SK-N-MC (cell line): ENCODE data around the gene PRSS50.

Experiments
- DNase-seq: peaks from one replicate; pipeline ENCODE4 v3.0.0-alpha.2; 2011; ENCODE audit warnings: low read depth, low spot score
- H3K27ac ChIP-seq: fragments of 200-600 bp; sonication (generic); 2 replicates; pipeline ENCODE4 v1.5.1; 2016; ENCODE audit warnings: mixed run types
- H3K36me3 ChIP-seq: fragments of 200-600 bp; sonication (generic); 2 replicates; pipeline ENCODE4 v1.6.1; 2017; ENCODE audit warnings: antibody characterized with exemption, low read length, mixed read lengths; ENCODE audit not compliant: insufficient read depth
- H3K4me3 ChIP-seq: fragments of 200-600 bp; sonication (generic); 2 replicates; pipeline ENCODE4 v1.5.1; 2016
- H3K9ac ChIP-seq: fragments of 200-600 bp; sonication (generic); 2 replicates; pipeline ENCODE4 v1.8.0; 2017; ENCODE audit warnings: mixed run types, mixed read lengths; ENCODE audit not compliant: insufficient read length
- H3K9me3 ChIP-seq: fragments of 200-600 bp; sonication (generic); 2 replicates; pipeline ENCODE4 v1.6.1; 2017; ENCODE audit warnings: low read depth, mild to moderate bottlenecking, antibody characterized with exemption, low read length, moderate library complexity, mixed read lengths
- EZH2 ChIP-seq: fragments of 200-600 bp; sonication (generic); IDR thresholded peaks from one replicate; pipeline ENCODE4 v1.6.1; 2017; ENCODE audit warnings: antibody characterized with exemption
- FOXP2 ChIP-seq: optimal IDR thresholded peaks from 2 replicates; pipeline ENCODE3; 2011; ENCODE audit warnings: mild to moderate bottlenecking, moderate library complexity; ENCODE audit not compliant: insufficient read depth; ENCODE audit errors: extremely low read length, control extremely low read depth
- POLR2AphosphoS5 ChIP-seq: IDR thresholded peaks from 2 replicates; pipeline ENCODE4 v1.6.1; 2012; ENCODE audit warnings: mild to moderate bottlenecking, low read depth, low read length, borderline replicate concordance

Gene PRSS50

GRCh38 chr3:46719044-46719565 lies 1.4 kb upstream of the PRSS50 start:
- no peak for DNase-seq
- Histone ChIP-seq H3K27ac (no peak overlapping the region), H3K4me3 (no peak overlapping the region), H3K9me3 (no peaks in the 10 kb centered on the region), H3K36me3 (no peaks in the 10 kb centered on the region), H3K9ac (no peak overlapping the region)
- TF ChIP-seq FOXP2: no peak
- no peak for TF ChIP-seq POLR2AphosphoS5
- no peak for TF ChIP-seq EZH2

- Histone ChIP-seq H3K4me3 (no peak overlapping the region), H3K27ac (no peak overlapping the region), H3K9ac (no peak overlapping the region), H3K36me3 (no peaks in the 10 kb centered on the region), H3K9me3 (no peaks in the 10 kb centered on the region)
- no peak for DNase-seq
- TF ChIP-seq EZH2 (no peak), POLR2AphosphoS5 (no peak), FOXP2 (no peak)
Measured at GRCh38 chr3:46716461-46717441, 918 bp downstream of the PRSS50 start.

GRCh38 chr3:46715507-46716175 lies 2.0 kb downstream of the PRSS50 start:
- H3K36me3 ChIP-seq: no peaks in the 10 kb centered on the region
- H3K27ac ChIP-seq: no peak overlapping the region
- H3K4me3 ChIP-seq: no peak overlapping the region
- no peak for TF ChIP-seq FOXP2
- TF ChIP-seq POLR2AphosphoS5: no peak
- no peak for TF ChIP-seq EZH2
- H3K9me3 ChIP-seq: no peaks in the 10 kb centered on the region
- H3K9ac ChIP-seq: no peak overlapping the region
- no peak for DNase-seq

GRCh38 chr3:46714728-46715506 lies 2.8 kb downstream of the PRSS50 start:
- TF ChIP-seq POLR2AphosphoS5 (no peak), FOXP2 (no peak), EZH2 (no peak)
- H3K27ac ChIP-seq: no peak overlapping the region
- H3K36me3 ChIP-seq: no peaks in the 10 kb centered on the region
- DNase-seq: no peak
- H3K4me3 ChIP-seq: no peak overlapping the region
- H3K9ac ChIP-seq: no peak overlapping the region
- no peaks in the 10 kb centered on the region for H3K9me3 ChIP-seq

- no peak overlapping the region for H3K4me3 ChIP-seq
- no peak for DNase-seq
- no peak overlapping the region for H3K9ac ChIP-seq
- H3K36me3 ChIP-seq: no peaks in the 10 kb centered on the region
- TF ChIP-seq EZH2: no peak
- TF ChIP-seq FOXP2: no peak
- no peak for TF ChIP-seq POLR2AphosphoS5
- no peaks in the 10 kb centered on the region for H3K9me3 ChIP-seq
- no peak overlapping the region for H3K27ac ChIP-seq
Measured at GRCh38 chr3:46713898-46714552, 3.6 kb downstream of the PRSS50 start.

- no peak for DNase-seq
- TF ChIP-seq POLR2AphosphoS5 (no peak), FOXP2 (no peak), EZH2 (no peak)
- Histone ChIP-seq H3K9me3 (no peaks in the 10 kb centered on the region), H3K9ac (no peak overlapping the region), H3K36me3 (no peaks in the 10 kb centered on the region), H3K27ac (no peak overlapping the region), H3K4me3 (no peak overlapping the region)
Measured at GRCh38 chr3:46713050-46713897, 4.4 kb downstream of the PRSS50 start.

- TF ChIP-seq POLR2AphosphoS5 (no peak), FOXP2 (no peak), EZH2 (no peak)
- no peak for DNase-seq
- Histone ChIP-seq H3K9me3 (no peaks in the 10 kb centered on the region), H3K36me3 (no peaks in the 10 kb centered on the region), H3K27ac (no peak overlapping the region), H3K4me3 (no peak overlapping the region), H3K9ac (no peak overlapping the region)
Measured at GRCh38 chr3:46712191-46713049, 5.2 kb downstream of the PRSS50 start.
